Loucy (cell line): ENCODE data around the gene PLEKHA5.

Experiments used
- H2AFZ ChIP-seq: fragments of 200-600 bp; sonication (generic); 2 replicates; pipeline ENCODE4 v1.6.0; 2016; ENCODE audit warnings: antibody characterized with exemption, mild to moderate bottlenecking, low read length, moderate library complexity
- H3F3A ChIP-seq: fragments of 200-600 bp; 2 replicates; pipeline ENCODE4 v1.6.0; 2016; ENCODE audit warnings: antibody characterized with exemption, low read depth, mild to moderate bottlenecking
- H3K27me3 ChIP-seq: fragments of 200-600 bp; sonication (generic); 2 replicates; pipeline ENCODE4 v1.6.1; 2014; ENCODE audit warnings: low read length, mild to moderate bottlenecking; ENCODE audit not compliant: insufficient read depth, poor library complexity, severe bottlenecking
- H3K36me3 ChIP-seq: fragments of 200-600 bp; sonication (generic); 2 replicates; pipeline ENCODE4 v1.6.1; 2016; ENCODE audit warnings: low read length; ENCODE audit not compliant: insufficient read depth
- H3K4me1 ChIP-seq: fragments of 200-600 bp; sonication (generic); 2 replicates; pipeline ENCODE4 v1.5.1; 2014; ENCODE audit warnings: low read length, mild to moderate bottlenecking; ENCODE audit not compliant: insufficient read depth, poor library complexity, severe bottlenecking
- H3K4me2 ChIP-seq: fragments of 200-600 bp; sonication (generic); 2 replicates; pipeline ENCODE4 v1.6.0; 2014; ENCODE audit warnings: antibody characterized with exemption, low read length, low read depth, mild to moderate bottlenecking; ENCODE audit not compliant: poor library complexity, severe bottlenecking
- H3K4me3 ChIP-seq: fragments of 200-600 bp; sonication (generic); 2 replicates; pipeline ENCODE4 v1.5.1; 2014; ENCODE audit warnings: low read length, mild to moderate bottlenecking, mixed read lengths; ENCODE audit not compliant: poor library complexity, severe bottlenecking
- H3K79me2 ChIP-seq: fragments of 200-600 bp; sonication (generic); 2 replicates; pipeline ENCODE4 v1.6.1; 2014; ENCODE audit warnings: low read length; ENCODE audit not compliant: insufficient read depth
- H3K9ac ChIP-seq: fragments of 200-600 bp; sonication (generic); 2 replicates; pipeline ENCODE4 v1.6.0; 2014; ENCODE audit warnings: mild to moderate bottlenecking, low read depth, low read length, moderate library complexity; ENCODE audit not compliant: poor library complexity, severe bottlenecking
- H3K9me2 ChIP-seq: fragments of 200-600 bp; sonication (generic); replicated peaks from 2 replicates; pipeline ENCODE4 v1.6.1; 2016; ENCODE audit warnings: low read depth, low read length, mixed read lengths
- H3K9me3 ChIP-seq: fragments of 200-600 bp; sonication (generic); 2 replicates; pipeline ENCODE4 v1.6.1; 2014; ENCODE audit warnings: mild to moderate bottlenecking, antibody characterized with exemption, low read length, low read depth; ENCODE audit not compliant: insufficient read depth
- H4K20me1 ChIP-seq: fragments of 200-600 bp; sonication (generic); 2 replicates; pipeline ENCODE4 v1.6.0; 2014; ENCODE audit warnings: antibody characterized with exemption, low read length, mild to moderate bottlenecking; ENCODE audit not compliant: insufficient read depth, poor library complexity, severe bottlenecking
- CTCF ChIP-seq: fragments of 200-600 bp; sonication (generic); conservative IDR thresholded peaks from 2 replicates; pipeline ENCODE4 v1.5.1; 2014; ENCODE audit warnings: mild to moderate bottlenecking, antibody characterized with exemption, low read length
- EZH2phosphoT487 ChIP-seq: fragments of 200-600 bp; IDR thresholded peaks from 2 replicates; pipeline ENCODE4 v1.6.1; 2018; ENCODE audit warnings: antibody characterized with exemption, mild to moderate bottlenecking, moderate library complexity, borderline replicate concordance

The PLEKHA5 gene

GRCh38 chr12:19323805-19324204 is 194.3 kb downstream of the PLEKHA5 start:
- Histone ChIP-seq H3K36me3 (peaks cover 5% of the 10 kb centered on the region; the same call in 1 of the 2 replicates), H3K4me3 (no peak overlapping the region), H3K4me2 (no peak overlapping the region), H2AFZ (no peak overlapping the region), H3K9me2 (no peaks in the 10 kb centered on the region), H3K27me3 (no peaks in the 10 kb centered on the region), H4K20me1 (no peaks in the 10 kb centered on the region), H3K79me2 (no peaks in the 10 kb centered on the region), H3F3A (no peaks in the 10 kb centered on the region), H3K9ac (no peak overlapping the region), H3K9me3 (no peaks in the 10 kb centered on the region), H3K4me1 (peaks cover 3% of the 10 kb centered on the region)
- no peak for TF ChIP-seq EZH2phosphoT487
- no peak for TF ChIP-seq CTCF

- no peaks in the 10 kb centered on the region for H3F3A ChIP-seq
- H3K9me3 ChIP-seq: no peaks in the 10 kb centered on the region
- no peaks in the 10 kb centered on the region for H4K20me1 ChIP-seq
- no peak overlapping the region for H2AFZ ChIP-seq
- H3K36me3 ChIP-seq: peaks cover 5% of the 10 kb centered on the region; the same call in 1 of the 2 replicates
- no peaks in the 10 kb centered on the region for H3K79me2 ChIP-seq
- H3K4me3 ChIP-seq: no peak overlapping the region
- H3K27me3 ChIP-seq: no peaks in the 10 kb centered on the region
- H3K9ac ChIP-seq: no peak overlapping the region
- H3K4me2 ChIP-seq: no peak overlapping the region
- TF ChIP-seq CTCF: no peak
- TF ChIP-seq EZH2phosphoT487: no peak
- peaks cover 3% of the 10 kb centered on the region for H3K4me1 ChIP-seq
- no peaks in the 10 kb centered on the region for H3K9me2 ChIP-seq
Observed at GRCh38 chr12:19326102-19326501, 196.6 kb downstream of the PLEKHA5 start.

- Histone ChIP-seq H3K9me2 (no peaks in the 10 kb centered on the region), H3F3A (no peaks in the 10 kb centered on the region), H3K4me3 (no peak overlapping the region), H3K79me2 (no peaks in the 10 kb centered on the region), H3K36me3 (no peaks in the 10 kb centered on the region), H3K4me2 (no peak overlapping the region), H3K27me3 (no peaks in the 10 kb centered on the region), H3K4me1 (no peaks in the 10 kb centered on the region), H3K9me3 (no peaks in the 10 kb centered on the region), H3K9ac (no peak overlapping the region), H2AFZ (no peak overlapping the region), H4K20me1 (no peaks in the 10 kb centered on the region)
- no peak for TF ChIP-seq CTCF
Observed at GRCh38 chr12:19332196-19332595, 202.7 kb downstream of the PLEKHA5 start.
